ENCODE results near the gene ZC3H13.

ZC3H13 gene

GRCh38 chr13:46040763-46041162, 11.8 kb downstream of the ZC3H13 start:
- no peak for TF ChIP-seq CTCF (IDR thresholded peaks at IDR 0.05; ENCODE audit: control extremely low read depth, extremely low read depth, low read depth, missing control alignments)
- ChIA-PET POLR2A (no interaction called here), CTCF (interaction anchor here (0.7 to 1.3 kb wide), 2 partner anchors 30 to 53 kb away, joined by 3 read pairs; no protein-coding TSS in a partner anchor)
- DNase-seq (ENCODE audit: extremely low spot score): no peak

- POLR2A ChIA-PET: no interaction called here
- no peak for TF ChIP-seq CTCF (IDR thresholded peaks at IDR 0.05; ENCODE audit: control extremely low read depth, extremely low read depth, low read depth, missing control alignments)
These were observed 12.9 kb downstream of the ZC3H13 start for GRCh38 chr13:46039411-46040182.

GRCh38 chr13:46038296-46038695, 14.2 kb downstream of the ZC3H13 start:
- ChIA-PET POLR2A (no interaction called here), CTCF (interaction anchor here (1.3 kb wide), 1 partner anchor 88 kb away, joined by 3 read pairs; no protein-coding TSS in a partner anchor)
- no peak for TF ChIP-seq CTCF (IDR thresholded peaks at IDR 0.05; ENCODE audit: control extremely low read depth, extremely low read depth, low read depth, missing control alignments)
- no peak for DNase-seq (ENCODE audit: extremely low spot score)

More at GRCh38 chr13:46039411-46040182, 12.9 kb downstream of the ZC3H13 start:
- DNase-seq (ENCODE audit: extremely low spot score): no peak
- CTCF ChIA-PET: no interaction called here

GRCh38 chr13:46035066-46035465, 17.5 kb downstream of the ZC3H13 start:
- ChIA-PET CTCF (interaction anchor here (0.8 to 1.0 kb wide), 4 partner anchors 11 to 125 kb away, joined by 3 to 5 read pairs (median 3); partner anchors contain the start of gene ZC3H13), POLR2A (no interaction called here)
- no peak for TF ChIP-seq CTCF (IDR thresholded peaks at IDR 0.05; ENCODE audit: control extremely low read depth, extremely low read depth, low read depth, missing control alignments)
- no peak for DNase-seq (ENCODE audit: extremely low spot score)

- no peak for DNase-seq (ENCODE audit: extremely low spot score)
- ChIA-PET POLR2A (no interaction called here), CTCF (interaction anchor here (1.6 kb wide), 1 partner anchor 9 kb away, joined by 3 read pairs; no protein-coding TSS in a partner anchor)
- TF ChIP-seq CTCF (IDR thresholded peaks at IDR 0.05; ENCODE audit: control extremely low read depth, extremely low read depth, low read depth, missing control alignments): no peak
These were observed 20.2 kb downstream of the ZC3H13 start for GRCh38 chr13:46032341-46032740.

GRCh38 chr13:46031581-46032263, 20.8 kb downstream of the ZC3H13 start:
- no peak for DNase-seq (ENCODE audit: extremely low spot score)
- ChIA-PET POLR2A (no interaction called here), CTCF (interaction anchor here (1.6 kb wide), 1 partner anchor 9 kb away, joined by 3 read pairs; no protein-coding TSS in a partner anchor)
- TF ChIP-seq CTCF (IDR thresholded peaks at IDR 0.05; ENCODE audit: control extremely low read depth, extremely low read depth, low read depth, missing control alignments): no peak
